ENCODE data around the gene BNC2. TPM values are rescaled to one million over a fixed set of nuclear protein-coding genes. Genes with fewer than 3 reads are reported as not detected.

The BNC2 gene
- total and polyA plus RNA-seq, 2 of the 13 experiments (the other 11 are each of a cell fraction or from before 2014, with no cell fraction given): not detected

- H3K27me3 ChIP-seq (ENCODE audit: control insufficient read depth in 1 of 2, insufficient read depth in 2 of 2, low read length in 2 of 2): peaks cover 5 to 40% of the 10 kb centered on the region in 2 experiments; a peak in 4 of 5 replicates
- no peak for DNase-seq (ENCODE audit: low spot score)
- H4K20me1 ChIP-seq (ENCODE audit: insufficient read depth, low read length): no peaks in the 10 kb centered on the region
- no peaks in the 10 kb centered on the region for H3K79me2 ChIP-seq (ENCODE audit: insufficient read depth, low read length)
- TF ChIP-seq ZNF800 (CRISPR knock-in tag; IDR thresholded peaks at IDR 0.05) (peak; percentile 22; the same call in 1 of the 2 replicates), IRX3 (CRISPR knock-in tag; IDR thresholded peaks at IDR 0.05; ENCODE audit: borderline replicate concordance, low read depth) (no peak), PITX1 (CRISPR knock-in tag; IDR thresholded peaks at IDR 0.05) (no peak), ZNF607 (CRISPR knock-in tag; IDR thresholded peaks at IDR 0.05; ENCODE audit: borderline replicate concordance) (no peak), PCBP1 (IDR thresholded peaks at IDR 0.05; ENCODE audit: borderline replicate concordance, low read depth, low read length) (no peak)
- no peak overlapping the region for H3K27ac ChIP-seq (ENCODE audit: extremely low read length, insufficient read depth, low read length)
- FAIRE-seq: no peak
- 16% methylated on average over 35 of the region's 63 CpGs for WGBS (ENCODE audit: low lambda C conversion rate)
- CTCF ChIA-PET (ENCODE audit: low intra/inter-chr PET ratio, low total read pairs): no interaction called here
- peak overlapping the region; percentile 45; the same call in 1 of the 2 replicates for H3K4me2 ChIP-seq (ENCODE audit: low read depth, low read length)
- no peak overlapping the region for H3K9ac ChIP-seq (ENCODE audit: insufficient read depth, low read depth, low read length)
- no peaks in the 10 kb centered on the region for H3K4me1 ChIP-seq (ENCODE audit: insufficient read depth, low read length)
- in situ Hi-C loops (cut with HindIII; ENCODE audit: extremely low pct_ligation_motif_present, low pct_unique_long_range_greater_than_20kb): no loop called here
- H3K4me3 ChIP-seq (replicated peaks in 1 of 3; ENCODE audit: insufficient read depth in 1 of 3, low read depth in 2 of 3, low read length in 3 of 3): peak overlapping the region in 2 of 3 experiments; percentile 12 to 28; a peak in 1 of 6 replicates
- BruUV-seq (replicated peaks): no TSS peak
- POLR2A ChIA-PET: no interaction called here
- H3K9me3 ChIP-seq (ENCODE audit: low read length): no peaks in the 10 kb centered on the region
- no peak overlapping the region for H2AFZ ChIP-seq (ENCODE audit: low read length)
- ATAC-seq: peak; percentile 57
- intact Hi-C loops (cut with micrococcal nuclease; ENCODE audit: unreplicated experiment): no loop called here
- no peaks in the 10 kb centered on the region for H3K36me3 ChIP-seq (replicated peaks in 1 of 2; ENCODE audit: control insufficient read depth in 1 of 2, insufficient read depth in 2 of 2, low read length in 2 of 2)
Observed at GRCh38 chr9:16871336-16872151, 1.1 kb upstream of the BNC2 start.
